B cell (primary cell): Measurements from ENCODE around the gene LIPC. TPM values are rescaled to one million over a fixed set of nuclear protein-coding genes. Genes with fewer than 3 reads are reported as not detected.

Experiments
- ATAC-seq: fragments of 200-7000 bp; cut with Tn5 transposase; one replicate; pipeline ENCODE4 v1.10.0; 2021; ENCODE audit warnings: low read depth, mild to moderate bottlenecking, moderate number of reproducible peaks, moderate library complexity
- CTCF ChIA-PET: fragments of 350-600 bp; sonication (Branson Sonifier 250); formaldehyde crosslinking; loops from one replicate; lab custom pipeline; 2021; ENCODE audit warnings: antibody characterized with exemption, inconsistent platforms; lab: Charles Lee
- POLR2A ChIA-PET: fragments of 350-600 bp; sonication (Branson Sonifier 250); formaldehyde crosslinking; loops from one replicate; lab custom pipeline; 2021; ENCODE audit warnings: antibody characterized with exemption; lab: Charles Lee
- DNase-seq: peaks from one replicate; pipeline ENCODE4 v3.0.0; 2013
- H2AFZ ChIP-seq: 2 replicates; pipeline ENCODE4 v1.6.1; 2012; ENCODE audit warnings: mild to moderate bottlenecking, low read depth, low read length; ENCODE audit not compliant: insufficient read depth, poor library complexity, severe bottlenecking
- H3K27ac ChIP-seq, 2 donors: 1 replicate in 1 of 2; 2 replicates in 1 of 2; pipeline ENCODE4 v1.5.1; 2012 to 2013; ENCODE audit warnings: low read length in 2 of 2, mild to moderate bottlenecking in 2 of 2, moderate library complexity in 1 of 2
- H3K27me3 ChIP-seq, 4 experiments: fragments of 200-600 bp in 1 of 4; sonication (generic) in 1 of 4; replicated peaks in 1 of 4; 1 replicate in 2 of 4; 2 replicates in 2 of 4; pipeline versions ENCODE4 v1.6.1 to v1.7.0; 2013 to 2016; ENCODE audit warnings: low read length in 3 of 4, mild to moderate bottlenecking in 2 of 4, mixed read lengths in 1 of 4, moderate library complexity in 1 of 4; ENCODE audit not compliant: insufficient read depth in 4 of 4, control insufficient read depth in 3 of 4; ENCODE audit errors: control extremely low read depth in 1 of 4
- H3K36me3 ChIP-seq, 2 experiments: replicated peaks in 1 of 2; 1 replicate in 1 of 2; 2 replicates in 1 of 2; pipeline versions ENCODE4 v1.6.1 to v1.7.1; 2013; ENCODE audit warnings: low read length in 1 of 2; ENCODE audit not compliant: insufficient read depth in 2 of 2, control insufficient read depth in 1 of 2; ENCODE audit errors: control extremely low read depth in 1 of 2, extremely low read depth in 1 of 2
- H3K4me1 ChIP-seq, 2 donors: fragments of 200-600 bp in 1 of 2; sonication (generic) in 1 of 2; 1 replicate in 1 of 2; 2 replicates in 1 of 2; pipeline versions ENCODE4 v1.5.1 to v1.6.1; 2013 to 2017; ENCODE audit warnings: low read length in 2 of 2; ENCODE audit not compliant: control insufficient read depth in 2 of 2, insufficient read depth in 2 of 2
- H3K4me2 ChIP-seq: replicated peaks from 2 replicates; pipeline ENCODE3; 2012; ENCODE audit warnings: mild to moderate bottlenecking, low read depth, low read length; ENCODE audit not compliant: poor library complexity, severe bottlenecking
- H3K4me3 ChIP-seq, 5 experiments: fragments of 200-600 bp in 1 of 5; sonication (generic) in 1 of 5; 1 replicate in 3 of 5; 2 replicates in 2 of 5; pipeline versions ENCODE4 v1.5.1 to v1.7.0; 2011 to 2016; ENCODE audit warnings: low read length in 4 of 5, mild to moderate bottlenecking in 4 of 5, low read depth in 2 of 5, control low read depth in 1 of 5, moderate library complexity in 1 of 5; ENCODE audit not compliant: insufficient read depth in 1 of 5; ENCODE audit errors: control extremely low read depth in 1 of 5, extremely low read depth in 1 of 5
- H3K79me2 ChIP-seq: fragments of 200-600 bp; sonication (generic); one replicate; pipeline ENCODE4 v1.6.0; 2016; ENCODE audit warnings: low read length; ENCODE audit not compliant: control insufficient read depth, insufficient read depth
- H3K9ac ChIP-seq: fragments of 200-600 bp; sonication (generic); 2 replicates; pipeline ENCODE4 v1.6.1; 2017; ENCODE audit warnings: mild to moderate bottlenecking, low read length, moderate library complexity
- H3K9me3 ChIP-seq, 3 donors: one replicate each; pipeline versions ENCODE4 v1.6.1 to v1.7.1; 2013; ENCODE audit warnings: low read length in 2 of 3; ENCODE audit not compliant: control insufficient read depth in 2 of 3, insufficient read depth in 1 of 3; ENCODE audit errors: control extremely low read depth in 1 of 3
- H4K20me1 ChIP-seq: 2 replicates; pipeline ENCODE4 v1.6.0; 2012; ENCODE audit warnings: mild to moderate bottlenecking, low read length; ENCODE audit not compliant: insufficient read depth, control insufficient read depth, poor library complexity, severe bottlenecking
- H3K27ac Mint-ChIP-seq: one replicate; pipeline ENCODE4 v1.8.0; 2021; ENCODE audit warnings: mixed read lengths
- H3K27me3 Mint-ChIP-seq: one replicate; pipeline ENCODE4 v1.8.0; 2021; ENCODE audit warnings: mixed read lengths
- H3K4me1 Mint-ChIP-seq: one replicate; pipeline ENCODE4 v1.8.0; 2021; ENCODE audit warnings: mixed read lengths
- H3K4me3 Mint-ChIP-seq: one replicate; pipeline ENCODE4 v1.8.0; 2021; ENCODE audit warnings: mixed read lengths
- H3K9me3 Mint-ChIP-seq: one replicate; pipeline ENCODE4 v1.8.0; 2022; ENCODE audit warnings: mixed read lengths; ENCODE audit not compliant: insufficient read depth
- CTCF ChIP-seq: fragments of 200-600 bp; IDR thresholded peaks from one replicate; pipeline ENCODE4 v1.8.0; 2022; ENCODE audit warnings: antibody characterized with exemption, mild to moderate bottlenecking
- EZH2 ChIP-seq: IDR thresholded peaks from 2 replicates; pipeline ENCODE4 v1.6.1; 2012; ENCODE audit warnings: borderline replicate concordance, low read depth, mild to moderate bottlenecking, moderate library complexity, low read length; ENCODE audit not compliant: insufficient read depth, poor library complexity, severe bottlenecking
- WGBS: methylation state at CpG from one replicate; pipeline ENCODE4 v1.1.5; 2013; ENCODE audit warnings: missing lambda C conversion rate; ENCODE audit not compliant: insufficient coverage; 5-methylcytosine and 5-hydroxymethylcytosine counted together
- intact Hi-C: fragments of 100-400 bp; cut with micrococcal nuclease; formaldehyde crosslinking; loops from one replicate; pipeline ENCODE4 v1.10.0; 2022
- polyA plus RNA-seq: library from polyadenylated mRNA; depleted of rRNA; stranded (reverse); fragments of >200 nt; gene quantifications from 2 replicates; pipeline ENCODE4 v1.2.3, GENCODE V29; 2012
- small RNA-seq: library from RNA; depleted of rRNA; stranded (forward); fragments of <200 nt; gene quantifications from one replicate; pipeline ENCODE3, GENCODE V24; 2012; ENCODE audit warnings: low replicate concordance, low read depth; ENCODE audit not compliant: insufficient read length
- total RNA-seq, 2 donors: library from RNA; stranded (reverse); fragments of 120-200 nt in 1 of 2; gene quantifications; 1 replicate in 1 of 2; 2 replicates in 1 of 2; pipeline versions ENCODE4 v1.2.3 to v1.2.4, GENCODE V29; 2013 to 2022

Gene LIPC
- total and polyA plus RNA-seq, 2 donors (not counting 1 experiment from before 2014, with no cell fraction given), result not detected

GRCh38 chr15:58616171-58616570, 184.4 kb downstream of the LIPC start:
- H3K27ac Mint-ChIP-seq, result no peak overlapping the region
- H3K4me2 ChIP-seq, result no peak overlapping the region
- H3K4me1 Mint-ChIP-seq, result peaks cover 2% of the 10 kb centered on the region
- no peak overlapping the region for H3K4me3 Mint-ChIP-seq
- H3K79me2 ChIP-seq, result peaks cover 39% of the 10 kb centered on the region
- intact Hi-C loops, result no loop called here
- H3K36me3 ChIP-seq, result peaks cover 23 to 38% of the 10 kb centered on the region in 2 experiments
- H3K27ac ChIP-seq, result no peak overlapping the region
- H3K4me3 ChIP-seq, result no peak overlapping the region
- ChIA-PET POLR2A (no interaction called here), CTCF (no interaction called here)
- ATAC-seq (no peak), DNase-seq (no peak)
- H3K4me1 ChIP-seq, result no peaks in the 10 kb centered on the region
- H3K27me3 Mint-ChIP-seq, result no peaks in the 10 kb centered on the region
- no peak overlapping the region for H2AFZ ChIP-seq
- peaks cover 6 to 26% (median 13%) of the 10 kb centered on the region in 3 donors for H3K9me3 ChIP-seq
- H3K9ac ChIP-seq, result no peak overlapping the region
- peaks cover 16% of the 10 kb centered on the region for H3K9me3 Mint-ChIP-seq
- H4K20me1 ChIP-seq, result peaks cover 4% of the 10 kb centered on the region
- no peak for TF ChIP-seq EZH2
- TF ChIP-seq CTCF, result no peak
- 100% methylated on average over 1 of the region's 1 CpG for WGBS
- H3K27me3 ChIP-seq, result no peaks in the 10 kb centered on the region

Small RNA genes within 50 kb of the gene (small RNA-seq; reads per million reads assigned to genes)
- not detected for gene AC084781.2
